Activated CD4-positive, alpha-beta memory T cell treated with anti-CD3 and anti-CD28 coated beads, Interleukin-2, amount 10 ng/mL, durations not matched to agents 7 days and 5 days (primary cell): ENCODE results near the gene FNBP1L. TPM values are rescaled to one million over a fixed set of nuclear protein-coding genes. Genes with fewer than 3 reads are reported as not detected.

Experiments
- CTCF ChIA-PET: fragments of 350-600 bp; sonication (Branson Sonifier 250); formaldehyde crosslinking; loops from one replicate; lab custom pipeline; 2021; ENCODE audit warnings: antibody characterized with exemption, inconsistent platforms; lab: Charles Lee
- POLR2A ChIA-PET: fragments of 350-600 bp; sonication (Branson Sonifier 250); formaldehyde crosslinking; loops from one replicate; lab custom pipeline; 2021; ENCODE audit warnings: antibody characterized with exemption; lab: Charles Lee
- DNase-seq: peaks from one replicate; pipeline ENCODE4 v3.0.0-alpha.2; 2020
- H3K27ac Mint-ChIP-seq: one replicate; pipeline ENCODE4 v1.8.0; 2021; ENCODE audit warnings: mild to moderate bottlenecking, mixed read lengths
- H3K27me3 Mint-ChIP-seq: one replicate; pipeline ENCODE4 v1.8.0; 2021; ENCODE audit warnings: mixed read lengths
- H3K36me3 Mint-ChIP-seq: one replicate; pipeline ENCODE4 v1.8.0; 2021; ENCODE audit warnings: low read depth, mixed read lengths
- H3K4me1 Mint-ChIP-seq: one replicate; pipeline ENCODE4 v1.8.0; 2021; ENCODE audit warnings: mixed read lengths
- H3K4me3 Mint-ChIP-seq: one replicate; pipeline ENCODE4 v1.8.0; 2021; ENCODE audit warnings: mild to moderate bottlenecking, mixed read lengths
- H3K9me3 Mint-ChIP-seq: one replicate; pipeline ENCODE4 v1.8.0; 2021; ENCODE audit warnings: mixed read lengths
- total RNA-seq, 2 experiments: library from RNA; stranded (reverse); gene quantifications; one replicate each; pipeline ENCODE4 v1.2.3, GENCODE V29; 2021

Gene FNBP1L
- total RNA-seq, 2 experiments from 2014 or later: 0.15 to 0.30 TPM

- DNase-seq: no peak
- Mint-ChIP-seq H3K9me3 (no peaks in the 10 kb centered on the region), H3K27me3 (peaks cover 18% of the 10 kb centered on the region), H3K4me1 (no peaks in the 10 kb centered on the region), H3K27ac (no peak overlapping the region), H3K4me3 (no peak overlapping the region), H3K36me3 (no peaks in the 10 kb centered on the region)
- POLR2A ChIA-PET: no interaction called here
- CTCF ChIA-PET: no interaction called here
Measured at GRCh38 chr1:93501399-93501798, 53.5 kb downstream of the FNBP1L start.

GRCh38 chr1:93501829-93502369 is 54.0 kb downstream of the FNBP1L start:
- no peak overlapping the region for H3K27ac Mint-ChIP-seq
- H3K9me3 Mint-ChIP-seq: no peaks in the 10 kb centered on the region
- peaks cover 18% of the 10 kb centered on the region for H3K27me3 Mint-ChIP-seq
- H3K4me3 Mint-ChIP-seq: no peak overlapping the region
- DNase-seq: no peak
- ChIA-PET CTCF (no interaction called here), POLR2A (no interaction called here)
- no peaks in the 10 kb centered on the region for H3K36me3 Mint-ChIP-seq
- no peaks in the 10 kb centered on the region for H3K4me1 Mint-ChIP-seq

GRCh38 chr1:93502571-93502970 is 54.7 kb downstream of the FNBP1L start:
- no peak overlapping the region for H3K4me3 Mint-ChIP-seq
- no peaks in the 10 kb centered on the region for H3K4me1 Mint-ChIP-seq
- ChIA-PET CTCF (no interaction called here), POLR2A (interaction anchor here (0.7 kb wide), 1 partner anchor 17 kb away, joined by 3 read pairs; no protein-coding TSS in a partner anchor)
- H3K9me3 Mint-ChIP-seq: no peaks in the 10 kb centered on the region
- H3K36me3 Mint-ChIP-seq: no peaks in the 10 kb centered on the region
- peaks cover 18% of the 10 kb centered on the region for H3K27me3 Mint-ChIP-seq
- H3K27ac Mint-ChIP-seq: no peak overlapping the region
- DNase-seq: no peak

GRCh38 chr1:93503163-93503562 is 55.2 kb downstream of the FNBP1L start:
- Mint-ChIP-seq H3K9me3 (no peaks in the 10 kb centered on the region), H3K36me3 (no peaks in the 10 kb centered on the region), H3K27ac (no peak overlapping the region), H3K27me3 (peaks cover 18% of the 10 kb centered on the region), H3K4me3 (no peak overlapping the region), H3K4me1 (no peaks in the 10 kb centered on the region)
- ChIA-PET POLR2A (no interaction called here), CTCF (no interaction called here)
- no peak for DNase-seq

DNA sequence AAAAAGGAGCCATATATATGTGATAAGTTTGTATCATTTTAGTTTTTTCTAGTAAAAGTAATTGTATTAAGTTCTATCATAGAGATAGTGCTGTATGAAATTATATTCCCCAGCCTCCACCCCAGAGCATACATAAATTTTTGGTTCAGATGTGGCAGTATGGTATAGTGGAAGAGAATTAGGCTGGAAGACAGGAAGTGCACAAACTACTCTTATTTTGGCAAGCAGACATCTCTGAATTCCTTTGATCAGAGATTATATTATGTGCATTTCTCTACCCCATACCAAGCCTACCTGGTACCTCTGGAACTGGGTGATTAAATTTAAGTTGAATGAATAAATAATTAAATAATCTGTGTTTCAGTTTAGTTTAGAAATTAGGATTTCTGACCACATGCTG is 55.9 kb downstream of the FNBP1L start:
- ChIA-PET POLR2A (no interaction called here), CTCF (no interaction called here)
- no peaks in the 10 kb centered on the region for H3K4me1 Mint-ChIP-seq
- DNase-seq: no peak
- no peaks in the 10 kb centered on the region for H3K36me3 Mint-ChIP-seq
- no peak overlapping the region for H3K27ac Mint-ChIP-seq
- peaks cover 14% of the 10 kb centered on the region for H3K27me3 Mint-ChIP-seq
- H3K4me3 Mint-ChIP-seq: no peak overlapping the region
- no peaks in the 10 kb centered on the region for H3K9me3 Mint-ChIP-seq

DNA sequence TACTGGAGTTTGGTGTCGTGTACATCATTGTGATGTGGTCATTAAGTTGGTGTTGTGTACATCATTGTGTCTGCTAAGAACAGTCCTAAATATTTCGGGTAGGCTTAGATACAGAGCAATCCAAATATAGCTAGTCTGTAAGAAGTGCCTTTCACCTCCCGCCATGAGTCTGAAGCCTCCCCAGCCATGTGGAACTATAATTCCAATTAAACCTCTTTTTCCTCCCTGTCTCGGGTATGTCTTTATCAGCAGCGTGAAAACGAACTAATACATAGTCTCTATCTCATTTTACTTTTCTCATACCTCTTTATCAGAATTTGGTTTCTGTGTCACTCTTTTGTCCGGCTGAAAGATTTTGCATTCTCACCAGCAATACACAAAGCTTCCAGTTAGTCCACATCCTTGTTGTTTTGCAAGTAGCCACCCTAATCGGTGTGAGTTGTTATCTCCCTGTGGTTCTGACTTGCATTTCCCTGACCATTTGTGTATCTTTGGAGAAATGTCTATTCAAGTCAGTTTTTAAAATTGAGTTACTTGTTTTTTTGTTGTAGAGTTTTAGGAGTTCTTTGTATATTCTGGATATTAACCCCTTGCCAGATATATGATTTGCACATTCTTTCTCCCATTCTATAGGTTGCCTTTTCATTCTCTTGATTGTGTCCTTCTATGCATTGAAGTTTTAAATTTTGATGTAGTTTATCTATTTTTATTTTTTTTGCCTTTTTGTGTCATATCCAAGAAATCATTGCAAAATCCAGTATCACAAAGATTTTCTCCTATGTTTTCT is 56.5 kb downstream of the FNBP1L start:
- DNase-seq: no peak
- H3K4me1 Mint-ChIP-seq: peaks cover 2% of the 10 kb centered on the region
- ChIA-PET POLR2A (no interaction called here), CTCF (no interaction called here)
- H3K36me3 Mint-ChIP-seq: no peaks in the 10 kb centered on the region
- peaks cover 12% of the 10 kb centered on the region for H3K27me3 Mint-ChIP-seq
- no peak overlapping the region for H3K27ac Mint-ChIP-seq
- peaks cover 3% of the 10 kb centered on the region for H3K9me3 Mint-ChIP-seq
- no peak overlapping the region for H3K4me3 Mint-ChIP-seq

DNA sequence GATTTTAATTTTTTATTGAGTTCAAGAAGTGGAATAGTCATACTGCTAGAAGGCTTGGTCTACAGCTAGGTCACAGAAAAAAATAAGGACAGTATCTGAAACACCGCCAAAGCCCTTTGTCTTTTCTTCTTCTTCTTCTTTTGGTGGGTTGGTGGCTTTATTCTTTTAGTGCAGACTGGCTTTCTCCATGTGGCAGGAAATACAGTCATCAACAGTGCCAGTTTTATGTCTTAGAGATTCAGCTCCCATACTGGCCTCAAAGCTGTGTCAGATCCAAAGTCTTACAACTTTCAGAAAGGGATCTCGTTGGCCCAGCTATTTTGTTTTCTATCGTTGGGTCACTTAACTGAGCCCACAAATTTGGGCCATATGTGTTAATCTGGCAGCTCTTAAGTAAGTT is 58.2 kb downstream of the FNBP1L start:
- CTCF ChIA-PET: no interaction called here
- Mint-ChIP-seq H3K4me1 (peaks cover 4% of the 10 kb centered on the region), H3K4me3 (no peak overlapping the region), H3K36me3 (no peaks in the 10 kb centered on the region), H3K27me3 (peaks cover 10% of the 10 kb centered on the region), H3K27ac (no peak overlapping the region), H3K9me3 (peaks cover 3% of the 10 kb centered on the region)
- POLR2A ChIA-PET: no interaction called here
- DNase-seq: no peak

GRCh38 chr1:93516164-93516563 is 68.2 kb downstream of the FNBP1L start:
- POLR2A ChIA-PET: no interaction called here

GRCh38 chr1:93518516-93518915 is 70.6 kb downstream of the FNBP1L start:
- POLR2A ChIA-PET: no interaction called here
- CTCF ChIA-PET: no interaction called here
- Mint-ChIP-seq H3K27me3 (peaks cover 4% of the 10 kb centered on the region), H3K27ac (no peak overlapping the region), H3K4me3 (no peak overlapping the region), H3K36me3 (no peaks in the 10 kb centered on the region), H3K4me1 (no peaks in the 10 kb centered on the region), H3K9me3 (no peaks in the 10 kb centered on the region)
- DNase-seq: no peak

More at GRCh38 chr1:93516164-93516563, 68.2 kb downstream of the FNBP1L start:
- H3K4me3 Mint-ChIP-seq: no peak overlapping the region
- no peaks in the 10 kb centered on the region for H3K4me1 Mint-ChIP-seq
- CTCF ChIA-PET: no interaction called here
- H3K36me3 Mint-ChIP-seq: no peaks in the 10 kb centered on the region
- no peak overlapping the region for H3K27ac Mint-ChIP-seq
- DNase-seq: no peak
- no peaks in the 10 kb centered on the region for H3K9me3 Mint-ChIP-seq
- peaks cover 4% of the 10 kb centered on the region for H3K27me3 Mint-ChIP-seq

- Mint-ChIP-seq H3K27me3 (peaks cover 4% of the 10 kb centered on the region), H3K4me1 (no peaks in the 10 kb centered on the region), H3K9me3 (no peaks in the 10 kb centered on the region), H3K27ac (no peak overlapping the region), H3K4me3 (no peak overlapping the region), H3K36me3 (no peaks in the 10 kb centered on the region)
- ChIA-PET POLR2A (no interaction called here), CTCF (no interaction called here)
- DNase-seq: no peak
Measured at GRCh38 chr1:93519199-93519829, 71.4 kb downstream of the FNBP1L start.

DNA sequence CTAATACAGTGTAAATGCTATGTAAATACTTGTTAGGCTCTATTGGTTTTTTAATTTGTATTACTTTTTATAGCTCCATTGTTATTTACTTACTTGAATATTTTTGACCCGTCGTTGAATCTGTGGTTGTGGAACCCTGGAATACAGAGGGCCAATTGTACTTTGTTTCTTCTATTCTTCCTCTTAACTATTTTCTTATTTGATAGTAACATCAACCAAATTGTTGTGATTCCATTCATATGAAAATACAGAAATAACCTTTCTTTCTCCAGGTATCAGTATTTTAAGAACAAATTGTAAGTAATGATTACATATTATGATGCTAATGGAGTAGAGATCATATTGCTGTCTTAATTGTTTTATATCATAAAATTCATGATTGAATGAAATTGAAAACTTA is 73.7 kb downstream of the FNBP1L start:
- Mint-ChIP-seq H3K4me1 (no peaks in the 10 kb centered on the region), H3K36me3 (no peaks in the 10 kb centered on the region), H3K4me3 (no peak overlapping the region), H3K27me3 (peaks cover 7% of the 10 kb centered on the region), H3K9me3 (no peaks in the 10 kb centered on the region), H3K27ac (no peak overlapping the region)
- ChIA-PET CTCF (no interaction called here), POLR2A (no interaction called here)
- DNase-seq: no peak

DNA sequence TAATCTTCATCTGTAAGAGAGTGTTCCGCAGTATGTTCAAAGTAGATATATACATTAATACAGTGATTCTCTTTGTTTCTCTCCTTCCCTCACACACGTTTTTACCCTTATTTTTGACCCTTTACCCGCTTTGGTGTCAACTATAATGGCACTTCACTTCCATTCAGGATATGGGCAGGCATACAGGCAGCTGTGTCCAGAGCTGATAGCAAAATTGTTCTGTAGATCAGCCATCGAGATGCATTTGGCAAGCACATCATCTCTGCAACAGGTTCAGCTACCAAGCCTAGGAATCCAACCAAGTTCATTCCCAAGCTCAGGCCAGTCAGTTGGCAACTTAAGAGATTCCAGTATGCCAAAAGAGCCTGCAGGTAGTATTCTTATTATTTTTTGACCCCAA is 74.8 kb downstream of the FNBP1L start:
- ChIA-PET POLR2A (no interaction called here), CTCF (no interaction called here)
- Mint-ChIP-seq H3K9me3 (no peaks in the 10 kb centered on the region), H3K27ac (no peak overlapping the region), H3K36me3 (no peaks in the 10 kb centered on the region), H3K4me1 (no peaks in the 10 kb centered on the region), H3K27me3 (peaks cover 7% of the 10 kb centered on the region), H3K4me3 (no peak overlapping the region)
- no peak for DNase-seq

DNA sequence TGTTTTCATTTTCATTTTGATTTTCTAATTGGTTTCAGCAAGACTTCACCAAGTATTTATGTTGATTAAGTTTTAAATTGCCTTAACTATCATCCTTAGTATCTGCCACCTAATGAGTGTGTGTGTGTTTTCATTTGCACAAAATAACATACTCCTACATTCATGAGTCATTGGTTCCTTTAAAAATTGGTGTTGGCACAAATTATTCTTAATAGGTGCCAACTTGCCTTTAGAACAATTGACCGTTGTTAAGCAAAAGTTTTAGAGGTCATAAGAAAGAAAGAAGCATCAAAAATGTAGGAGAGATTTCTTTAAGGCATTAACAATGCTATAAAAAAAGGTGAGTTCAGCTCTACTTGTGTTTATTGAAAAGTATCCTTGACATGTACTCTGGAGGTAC is 77.5 kb downstream of the FNBP1L start:
- Mint-ChIP-seq H3K27me3 (peaks cover 4% of the 10 kb centered on the region), H3K36me3 (no peaks in the 10 kb centered on the region), H3K27ac (no peak overlapping the region), H3K9me3 (no peaks in the 10 kb centered on the region), H3K4me3 (no peak overlapping the region), H3K4me1 (no peaks in the 10 kb centered on the region)
- DNase-seq: no peak
- CTCF ChIA-PET: no interaction called here
- POLR2A ChIA-PET: no interaction called here
